Neural cell (in vitro differentiated cells): ENCODE measurements around the gene HSPA5. TPM values are rescaled to one million over a fixed set of nuclear protein-coding genes. Genes with fewer than 3 reads are reported as not detected.
"Not testable (repeated sequence)": the region's sequence is repeated elsewhere in the genome, so short reads cannot be mapped to it uniquely, and the experiment has no call there.

Experiments
- H2AFZ ChIP-seq: fragments of 200-600, 300-800 bp; sonication (generic), shearing (Covaris generic); 2 replicates; pipeline ENCODE4 v1.6.0; 2014; ENCODE audit warnings: low read depth, mild to moderate bottlenecking, antibody characterized with exemption, low read length, moderate library complexity
- H3F3A ChIP-seq: fragments of 200-600 bp; shearing (Covaris generic); 2 replicates; pipeline ENCODE4 v1.6.1; 2016; ENCODE audit warnings: mild to moderate bottlenecking, moderate library complexity, mixed read lengths, antibody characterized with exemption, low read length; ENCODE audit not compliant: insufficient read depth, poor library complexity, severe bottlenecking
- H3K27ac ChIP-seq: fragments of 200-600, 300-800 bp; sonication (generic), shearing (Covaris generic); 2 replicates; pipeline ENCODE4 v1.5.1; 2014; ENCODE audit warnings: mild to moderate bottlenecking, low read length, moderate library complexity
- H3K27me3 ChIP-seq: fragments of 300-800, 200-600 bp; sonication (generic), shearing (Covaris generic); 2 replicates; pipeline ENCODE4 v1.6.0; 2014; ENCODE audit warnings: mild to moderate bottlenecking, low read depth, low read length, moderate library complexity; ENCODE audit not compliant: insufficient read depth
- H3K36me3 ChIP-seq: fragments of 300-800, 200-600 bp; sonication (generic), shearing (Covaris generic); 2 replicates; pipeline ENCODE4 v1.5.1; 2014; ENCODE audit warnings: mild to moderate bottlenecking, antibody characterized with exemption, low read length, moderate library complexity; ENCODE audit not compliant: insufficient read depth
- H3K4me2 ChIP-seq: fragments of 300-800, 200-600 bp; sonication (generic), shearing (Covaris generic); 2 replicates; pipeline ENCODE4 v1.6.0; 2014; ENCODE audit warnings: mild to moderate bottlenecking, low read length
- H3K4me3 ChIP-seq: fragments of 300-800, 200-600 bp; sonication (generic), shearing (Covaris generic); 2 replicates; pipeline ENCODE4 v1.5.1; 2014; ENCODE audit warnings: mild to moderate bottlenecking, low read length, moderate library complexity
- H3K79me2 ChIP-seq: fragments of 200-600 bp; shearing (Covaris generic); replicated peaks from 2 replicates; pipeline ENCODE4 v1.6.0; 2014; ENCODE audit warnings: mild to moderate bottlenecking, low read length, moderate library complexity; ENCODE audit not compliant: insufficient read depth
- H3K9ac ChIP-seq: fragments of 300-800, 200-600 bp; sonication (generic), shearing (Covaris generic); 2 replicates; pipeline ENCODE4 v1.6.1; 2016; ENCODE audit warnings: mild to moderate bottlenecking, low read length, mixed read lengths
- H3K9me2 ChIP-seq: fragments of 200-600 bp; shearing (Covaris generic); 2 replicates; pipeline ENCODE4 v1.6.1; 2016; ENCODE audit warnings: mild to moderate bottlenecking, low read length, mixed read lengths; ENCODE audit not compliant: insufficient read depth
- H3K9me3 ChIP-seq: fragments of 200-600, 300-800 bp; sonication (generic), shearing (Covaris generic); 2 replicates; pipeline ENCODE4 v1.6.1; 2016; ENCODE audit warnings: mild to moderate bottlenecking, mixed run types, low read length, moderate library complexity, mixed read lengths
- H4K20me1 ChIP-seq: fragments of 200-600 bp; shearing (Covaris generic); 2 replicates; pipeline ENCODE4 v1.6.1; 2016; ENCODE audit warnings: mild to moderate bottlenecking, mixed run types; ENCODE audit not compliant: insufficient read depth
- EP300 ChIP-seq: fragments of 450-650 bp; conservative IDR thresholded peaks from 2 replicates; pipeline ENCODE4 v1.6.1; 2014; ENCODE audit warnings: antibody characterized with exemption, mild to moderate bottlenecking, moderate library complexity; ENCODE audit not compliant: poor library complexity, severe bottlenecking
- EZH2 ChIP-seq: fragments of 200-600, 300-800 bp; shearing (Covaris generic), sonication (generic); IDR thresholded peaks from 2 replicates; pipeline ENCODE4 v1.6.1; 2014; ENCODE audit warnings: antibody characterized with exemption, low read length, borderline replicate concordance, mild to moderate bottlenecking; ENCODE audit not compliant: insufficient read depth, poor library complexity, severe bottlenecking
- MXI1 ChIP-seq: fragments of 450-650 bp; conservative IDR thresholded peaks from 2 replicates; pipeline ENCODE4 v1.6.1; 2014; ENCODE audit warnings: antibody characterized with exemption, mild to moderate bottlenecking; ENCODE audit not compliant: poor library complexity, severe bottlenecking
- POLR2AphosphoS5 ChIP-seq: IDR thresholded peaks from 2 replicates; pipeline ENCODE4 v1.6.1; 2012
- RAD21 ChIP-seq: fragments of 450-650 bp; conservative IDR thresholded peaks from 2 replicates; pipeline ENCODE4 v1.6.1; 2014; ENCODE audit warnings: antibody characterized with exemption, mild to moderate bottlenecking, moderate library complexity
- SMC3 ChIP-seq: fragments of 450-650 bp; conservative IDR thresholded peaks from 2 replicates; pipeline ENCODE4 v1.6.1; 2014; ENCODE audit warnings: antibody characterized with exemption, mild to moderate bottlenecking, moderate library complexity; ENCODE audit not compliant: poor library complexity
- TAF1 ChIP-seq: IDR thresholded peaks from 2 replicates; pipeline ENCODE4 v1.6.1; 2012; ENCODE audit warnings: low read depth
- polyA plus RNA-seq: library from polyadenylated mRNA; depleted of rRNA; stranded (reverse); fragments of >200 nt; gene quantifications from 2 replicates; pipeline ENCODE4 v1.2.3, GENCODE V29; 2014
- TF ChIP-seq, protein P1 (sequence below): fragments of 450-650 bp; IDR thresholded peaks from 2 replicates; pipeline ENCODE4 v1.5.1; 2014; ENCODE audit warnings: antibody characterized with exemption, mild to moderate bottlenecking, moderate library complexity; ENCODE audit not compliant: poor library complexity, severe bottlenecking
- TF ChIP-seq, protein P2 (sequence below): IDR thresholded peaks from 2 replicates; pipeline ENCODE4 v1.6.1; 2012; ENCODE audit warnings: borderline replicate concordance

Gene HSPA5
- polyA plus RNA-seq, 1 donor from 2014 or later = 17.6 TPM

DNA sequence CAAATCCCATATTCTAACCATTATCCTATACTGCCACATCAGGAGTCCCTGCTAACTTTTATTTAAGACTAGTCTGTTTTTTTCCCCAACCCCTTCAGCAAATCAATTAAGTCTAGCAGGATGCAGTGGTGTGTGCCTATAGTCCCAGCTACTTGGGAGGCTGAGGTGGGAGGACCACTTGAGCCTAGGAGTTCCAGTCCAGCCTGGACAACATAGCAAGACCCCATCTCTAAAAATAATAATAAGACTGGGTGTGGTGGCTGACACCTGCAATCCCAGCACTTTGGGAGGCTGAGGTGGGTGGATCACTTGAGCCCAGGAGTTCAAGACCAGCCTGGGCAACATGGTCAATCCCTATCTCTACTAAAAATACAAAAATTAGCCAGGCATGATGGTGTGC, 16.3 kb downstream of the HSPA5 start:
- not testable (repeated sequence) for H3K4me3 ChIP-seq, H3K79me2 ChIP-seq, H3K27ac ChIP-seq, H2AFZ ChIP-seq, H3K4me2 ChIP-seq, H3K9me3 ChIP-seq, H4K20me1 ChIP-seq, H3K9ac ChIP-seq, H3F3A ChIP-seq, H3K36me3 ChIP-seq, H3K27me3 ChIP-seq, H3K9me2 ChIP-seq

DNA sequence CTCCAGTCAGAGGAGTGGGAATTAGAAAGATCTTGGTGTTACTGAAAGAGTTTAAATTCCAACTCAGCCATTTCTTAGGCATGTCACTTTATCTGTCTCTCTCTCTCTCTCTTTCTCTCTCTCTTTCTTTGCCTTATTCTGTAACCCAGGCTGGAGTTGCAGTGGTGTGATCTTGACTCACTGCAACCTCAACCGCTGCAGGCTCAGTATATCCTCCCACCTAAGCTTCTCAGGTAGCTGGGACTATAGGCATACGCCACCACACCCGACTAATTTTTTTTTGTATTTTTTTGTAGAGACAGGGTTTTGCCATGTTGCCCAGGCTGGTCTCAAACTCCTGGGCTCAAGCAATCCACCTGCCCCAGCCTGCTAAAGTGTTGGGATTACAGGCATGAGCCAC, 22.5 kb downstream of the HSPA5 start:
- Histone ChIP-seq H3F3A (no peaks in the 10 kb centered on the region), H3K9me3 (no peaks in the 10 kb centered on the region), H3K36me3 (no peaks in the 10 kb centered on the region), H3K27ac (no peak overlapping the region), H3K9ac (no peak overlapping the region), H3K4me2 (no peak overlapping the region), H3K4me3 (no peak overlapping the region), H3K9me2 (no peaks in the 10 kb centered on the region), H2AFZ (no peak overlapping the region), H3K27me3 (no peaks in the 10 kb centered on the region), H4K20me1 (no peaks in the 10 kb centered on the region), H3K79me2 (no peaks in the 10 kb centered on the region)
- TF ChIP-seq POLR2AphosphoS5 (no peak), EZH2 (no peak), MXI1 (no peak), EP300 (no peak), SMC3 (no peak), TAF1 (no peak), RAD21 (no peak)
- TF ChIP-seq, protein P1, sequence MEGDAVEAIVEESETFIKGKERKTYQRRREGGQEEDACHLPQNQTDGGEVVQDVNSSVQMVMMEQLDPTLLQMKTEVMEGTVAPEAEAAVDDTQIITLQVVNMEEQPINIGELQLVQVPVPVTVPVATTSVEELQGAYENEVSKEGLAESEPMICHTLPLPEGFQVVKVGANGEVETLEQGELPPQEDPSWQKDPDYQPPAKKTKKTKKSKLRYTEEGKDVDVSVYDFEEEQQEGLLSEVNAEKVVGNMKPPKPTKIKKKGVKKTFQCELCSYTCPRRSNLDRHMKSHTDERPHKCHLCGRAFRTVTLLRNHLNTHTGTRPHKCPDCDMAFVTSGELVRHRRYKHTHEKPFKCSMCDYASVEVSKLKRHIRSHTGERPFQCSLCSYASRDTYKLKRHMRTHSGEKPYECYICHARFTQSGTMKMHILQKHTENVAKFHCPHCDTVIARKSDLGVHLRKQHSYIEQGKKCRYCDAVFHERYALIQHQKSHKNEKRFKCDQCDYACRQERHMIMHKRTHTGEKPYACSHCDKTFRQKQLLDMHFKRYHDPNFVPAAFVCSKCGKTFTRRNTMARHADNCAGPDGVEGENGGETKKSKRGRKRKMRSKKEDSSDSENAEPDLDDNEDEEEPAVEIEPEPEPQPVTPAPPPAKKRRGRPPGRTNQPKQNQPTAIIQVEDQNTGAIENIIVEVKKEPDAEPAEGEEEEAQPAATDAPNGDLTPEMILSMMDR = no peak
- TF ChIP-seq, protein P2, sequence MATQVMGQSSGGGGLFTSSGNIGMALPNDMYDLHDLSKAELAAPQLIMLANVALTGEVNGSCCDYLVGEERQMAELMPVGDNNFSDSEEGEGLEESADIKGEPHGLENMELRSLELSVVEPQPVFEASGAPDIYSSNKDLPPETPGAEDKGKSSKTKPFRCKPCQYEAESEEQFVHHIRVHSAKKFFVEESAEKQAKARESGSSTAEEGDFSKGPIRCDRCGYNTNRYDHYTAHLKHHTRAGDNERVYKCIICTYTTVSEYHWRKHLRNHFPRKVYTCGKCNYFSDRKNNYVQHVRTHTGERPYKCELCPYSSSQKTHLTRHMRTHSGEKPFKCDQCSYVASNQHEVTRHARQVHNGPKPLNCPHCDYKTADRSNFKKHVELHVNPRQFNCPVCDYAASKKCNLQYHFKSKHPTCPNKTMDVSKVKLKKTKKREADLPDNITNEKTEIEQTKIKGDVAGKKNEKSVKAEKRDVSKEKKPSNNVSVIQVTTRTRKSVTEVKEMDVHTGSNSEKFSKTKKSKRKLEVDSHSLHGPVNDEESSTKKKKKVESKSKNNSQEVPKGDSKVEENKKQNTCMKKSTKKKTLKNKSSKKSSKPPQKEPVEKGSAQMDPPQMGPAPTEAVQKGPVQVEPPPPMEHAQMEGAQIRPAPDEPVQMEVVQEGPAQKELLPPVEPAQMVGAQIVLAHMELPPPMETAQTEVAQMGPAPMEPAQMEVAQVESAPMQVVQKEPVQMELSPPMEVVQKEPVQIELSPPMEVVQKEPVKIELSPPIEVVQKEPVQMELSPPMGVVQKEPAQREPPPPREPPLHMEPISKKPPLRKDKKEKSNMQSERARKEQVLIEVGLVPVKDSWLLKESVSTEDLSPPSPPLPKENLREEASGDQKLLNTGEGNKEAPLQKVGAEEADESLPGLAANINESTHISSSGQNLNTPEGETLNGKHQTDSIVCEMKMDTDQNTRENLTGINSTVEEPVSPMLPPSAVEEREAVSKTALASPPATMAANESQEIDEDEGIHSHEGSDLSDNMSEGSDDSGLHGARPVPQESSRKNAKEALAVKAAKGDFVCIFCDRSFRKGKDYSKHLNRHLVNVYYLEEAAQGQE = no peak

DNA sequence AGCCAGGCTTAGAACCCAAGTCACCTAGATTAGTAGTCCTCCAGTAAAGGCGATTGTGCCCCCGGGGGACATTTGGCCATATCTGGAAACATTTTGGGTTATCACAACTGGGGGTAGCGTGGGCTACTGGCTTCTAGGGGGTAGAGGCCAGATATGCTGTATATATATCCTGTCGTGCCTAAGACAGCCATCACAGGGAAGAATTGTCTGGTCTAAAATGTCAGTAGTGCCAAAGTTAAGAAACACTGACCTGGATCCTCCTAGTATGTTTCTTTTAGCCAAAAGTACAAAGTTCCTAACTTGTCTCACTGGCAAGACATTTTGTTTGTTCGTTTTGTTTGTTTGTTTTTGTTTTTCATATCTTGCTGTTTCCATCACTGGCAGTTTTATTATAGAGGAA, 27.0 kb downstream of the HSPA5 start:
- Histone ChIP-seq H3K27me3 (no peaks in the 10 kb centered on the region), H4K20me1 (no peaks in the 10 kb centered on the region), H3K4me2 (no peak overlapping the region), H2AFZ (no peak overlapping the region), H3K9me3 (no peaks in the 10 kb centered on the region), H3K4me3 (no peak overlapping the region), H3K79me2 (no peaks in the 10 kb centered on the region), H3F3A (no peaks in the 10 kb centered on the region), H3K36me3 (no peaks in the 10 kb centered on the region), H3K9ac (no peak overlapping the region), H3K27ac (no peak overlapping the region), H3K9me2 (no peaks in the 10 kb centered on the region)
- TF ChIP-seq RAD21 = no peak
